Kasumi-1 (cell line): ENCODE results near the gene TSBP1.
"Not testable (repeated sequence)": the region's sequence is repeated elsewhere in the genome, so short reads cannot be mapped to it uniquely, and the experiment has no call there.

Experiments used
- DNase-seq, 2 experiments: peaks; one replicate each; lab custom pipeline; 2025; lab: John Stamatoyannopoulos, UW

The TSBP1 gene

GRCh38 chr6:32375739-32376529, 4.2 kb upstream of the TSBP1 start:
- no peak for DNase-seq

GRCh38 chr6:32371229-32371628, 474 bp downstream of the TSBP1 start:
- no peak for DNase-seq

- DNase-seq: no peak
These were observed 1.2 kb downstream of the TSBP1 start for GRCh38 chr6:32370505-32370904.

- DNase-seq: no peak
These were observed 2.0 kb downstream of the TSBP1 start for GRCh38 chr6:32369660-32370059.

GRCh38 chr6:32367644-32368043, 4.1 kb downstream of the TSBP1 start:
- DNase-seq: no peak

- not testable (repeated sequence) for DNase-seq
These were observed 12.5 kb downstream of the TSBP1 start for GRCh38 chr6:32359225-32359624.

GRCh38 chr6:32358548-32358947, 13.2 kb downstream of the TSBP1 start:
- not testable (repeated sequence) for DNase-seq

GRCh38 chr6:32355018-32355417, 16.7 kb downstream of the TSBP1 start:
- DNase-seq: no peak

- no peak for DNase-seq
These were observed 18.4 kb downstream of the TSBP1 start for GRCh38 chr6:32353348-32353747.

- DNase-seq: no peak
These were observed 31.5 kb downstream of the TSBP1 start for GRCh38 chr6:32340242-32340641.

- no peak for DNase-seq
These were observed 34.4 kb downstream of the TSBP1 start for GRCh38 chr6:32337186-32337805.

GRCh38 chr6:32332433-32332832, 39.3 kb downstream of the TSBP1 start:
- DNase-seq: no peak

GRCh38 chr6:32329141-32329540, 42.6 kb downstream of the TSBP1 start:
- DNase-seq: no peak

GRCh38 chr6:32327103-32327502, 44.6 kb downstream of the TSBP1 start:
- DNase-seq: no peak

- DNase-seq: no peak
These were observed 53.2 kb downstream of the TSBP1 start for GRCh38 chr6:32318501-32318900.

GRCh38 chr6:32317541-32317940, 54.2 kb downstream of the TSBP1 start:
- no peak for DNase-seq

GRCh38 chr6:32313964-32314363, 57.7 kb downstream of the TSBP1 start:
- DNase-seq: no peak

GRCh38 chr6:32298632-32299336, 72.9 kb downstream of the TSBP1 start:
- no peak for DNase-seq

GRCh38 chr6:32294980-32295379, 76.7 kb downstream of the TSBP1 start:
- not testable (repeated sequence) for DNase-seq

GRCh38 chr6:32294566-32294965, 77.1 kb downstream of the TSBP1 start:
- DNase-seq: no peak

- no peak for DNase-seq
These were observed 78.0 kb downstream of the TSBP1 start for GRCh38 chr6:32293695-32294094.

- DNase-seq: peak in 1 of 2 experiments; percentile 3
These were observed 80.2 kb downstream of the TSBP1 start for GRCh38 chr6:32291543-32291942.

- DNase-seq: no peak
These were observed 80.7 kb downstream of the TSBP1 start for GRCh38 chr6:32290886-32291450.
